Peyer's patch (tissue), 4 donors: ENCODE measurements around the gene CDK19.

Source experiments
- POLR2A ChIP-seq, 2 donors: fragments of 450-650 bp; IDR thresholded peaks; one replicate each; pipeline ENCODE4 v1.5.1; 2017; ENCODE audit warnings: antibody characterized with exemption in 2 of 2, mild to moderate bottlenecking in 2 of 2, moderate library complexity in 2 of 2
- TF ChIP-seq, protein P1 (sequence below), 6 experiments: fragments of 450-650 bp in 4 of 6; fragments of 200-600 bp in 2 of 6; sonication (generic) in 1 of 6; IDR thresholded peaks; one replicate each; pipeline ENCODE4 v1.5.1; 2017 to 2019; ENCODE audit warnings: antibody characterized with exemption in 6 of 6, mild to moderate bottlenecking in 3 of 6, moderate library complexity in 1 of 6

DNA sequence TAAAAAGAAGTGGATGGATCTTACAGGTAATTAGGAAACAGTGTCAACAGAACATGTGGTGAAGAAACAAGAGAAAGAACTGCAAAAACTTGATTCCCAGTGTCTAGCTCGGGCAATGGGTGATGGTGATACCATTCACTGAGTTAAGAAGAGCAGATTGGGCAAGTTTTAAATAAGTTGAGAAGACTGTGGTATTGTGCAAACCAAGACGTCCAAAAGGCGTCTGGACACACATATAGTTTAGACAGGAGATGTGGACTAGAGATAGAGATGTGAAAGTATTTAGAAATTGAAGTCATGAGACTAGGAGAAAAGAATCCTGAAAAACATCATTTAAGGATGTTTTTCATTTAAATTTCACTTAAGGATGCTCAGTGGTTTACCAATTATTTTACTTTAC, 53.9 kb downstream of the CDK19 start:
- TF ChIP-seq POLR2A (IDR thresholded peaks at IDR 0.05), result no peak
- TF ChIP-seq, protein P1, sequence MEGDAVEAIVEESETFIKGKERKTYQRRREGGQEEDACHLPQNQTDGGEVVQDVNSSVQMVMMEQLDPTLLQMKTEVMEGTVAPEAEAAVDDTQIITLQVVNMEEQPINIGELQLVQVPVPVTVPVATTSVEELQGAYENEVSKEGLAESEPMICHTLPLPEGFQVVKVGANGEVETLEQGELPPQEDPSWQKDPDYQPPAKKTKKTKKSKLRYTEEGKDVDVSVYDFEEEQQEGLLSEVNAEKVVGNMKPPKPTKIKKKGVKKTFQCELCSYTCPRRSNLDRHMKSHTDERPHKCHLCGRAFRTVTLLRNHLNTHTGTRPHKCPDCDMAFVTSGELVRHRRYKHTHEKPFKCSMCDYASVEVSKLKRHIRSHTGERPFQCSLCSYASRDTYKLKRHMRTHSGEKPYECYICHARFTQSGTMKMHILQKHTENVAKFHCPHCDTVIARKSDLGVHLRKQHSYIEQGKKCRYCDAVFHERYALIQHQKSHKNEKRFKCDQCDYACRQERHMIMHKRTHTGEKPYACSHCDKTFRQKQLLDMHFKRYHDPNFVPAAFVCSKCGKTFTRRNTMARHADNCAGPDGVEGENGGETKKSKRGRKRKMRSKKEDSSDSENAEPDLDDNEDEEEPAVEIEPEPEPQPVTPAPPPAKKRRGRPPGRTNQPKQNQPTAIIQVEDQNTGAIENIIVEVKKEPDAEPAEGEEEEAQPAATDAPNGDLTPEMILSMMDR (IDR thresholded peaks at IDR 0.05), result no peak
